Measurements from ENCODE around the gene DHX58. TPM values are rescaled to one million over a fixed set of nuclear protein-coding genes. Genes with fewer than 3 reads are reported as not detected.
A peak's percentile ranks its signal among the peaks of the same experiment; 100 is the strongest.

The DHX58 gene
- total and polyA plus RNA-seq, 10 of the 15 experiments (the other 5 are each of a cell fraction or from before 2014, with no cell fraction given): 3.5 to 69.8 (median 16.4) TPM

GRCh38 chr17:42119301-42119700 lies 6.8 kb upstream of the DHX58 start:
- ChIA-PET RAD21 (ENCODE audit: unreplicated experiment) (interaction anchor here (1.1 to 4.7 kb wide), 7 partner anchors 54 to 287 kb away, joined by 4 to 78 read pairs (median 7); partner anchors contain the start of gene KCNH4), POLR2A (interaction anchor here (0.5 to 3.0 kb wide), 8 partner anchors 35 to 174 kb away, joined by 3 to 15 read pairs (median 6); partner anchors contain the start of genes CNP and KCNH4), CTCF (interaction anchor here (0.6 to 7.1 kb wide), 18 partner anchors 8 to 444 kb away, joined by 3 to 138 read pairs (median 5); partner anchors contain the start of genes CNP, KCNH4, NKIRAS2 and RAB5C), SMC1A (ENCODE audit: uncharacterized antibody, unreplicated experiment) (interaction anchor here (1.1 to 5.2 kb wide), 8 partner anchors 11 to 155 kb away, joined by 3 to 53 read pairs (median 6); partner anchors contain the start of genes CNP, KCNH4 and NKIRAS2)
- 85% methylated on average over 18 of the region's 18 CpGs for WGBS (ENCODE audit: insufficient coverage, insufficient replicate concordance, low lambda C conversion rate, missing lambda C conversion rate)
- Histone ChIP-seq H3K4me1 (ENCODE audit: control insufficient read depth, insufficient read depth, low read length) (peaks cover 17% of the 10 kb centered on the region), H3K4me2 (ENCODE audit: control insufficient read depth, insufficient read depth) (no peak overlapping the region; the same call in 1 of the 2 replicates), H3K79me2 (ENCODE audit: control insufficient read depth, insufficient read depth, low read length) (peaks cover 2% of the 10 kb centered on the region; the same call in 1 of the 2 replicates), H3K36me3 (ENCODE audit: control insufficient read depth in 2 of 2, insufficient read depth in 2 of 2, low read length in 1 of 2) (peaks cover 6 to 8% of the 10 kb centered on the region in 2 experiments; a peak in 3 of 4 replicates), H3K4me3 (no peak overlapping the region), H3K9me3 (replicated peaks; ENCODE audit: control insufficient read depth, insufficient read depth, low read length) (no peaks in the 10 kb centered on the region; the same call in 2 of the 3 replicates), H2AFZ (ENCODE audit: control insufficient read depth, low read depth, low read length) (no peak overlapping the region), H3K9ac (ENCODE audit: control insufficient read depth, insufficient read depth, low read length) (no peak overlapping the region), H3K27ac (ENCODE audit: control insufficient read depth, insufficient read depth) (no peak overlapping the region), H4K20me1 (ENCODE audit: control insufficient read depth, insufficient read depth) (no peaks in the 10 kb centered on the region), H3K27me3 (replicated peaks in 1 of 2; ENCODE audit: control insufficient read depth in 2 of 2, insufficient read depth in 2 of 2, low read length in 1 of 2) (no peaks in the 10 kb centered on the region)
- DNase-seq (ENCODE audit: low read depth, low spot score) (no peak), FAIRE-seq (no peak), ATAC-seq (no peak)
- TF ChIP-seq PAX8 (IDR thresholded peaks at IDR 0.05): no peak
- TF ChIP-seq, protein P1, sequence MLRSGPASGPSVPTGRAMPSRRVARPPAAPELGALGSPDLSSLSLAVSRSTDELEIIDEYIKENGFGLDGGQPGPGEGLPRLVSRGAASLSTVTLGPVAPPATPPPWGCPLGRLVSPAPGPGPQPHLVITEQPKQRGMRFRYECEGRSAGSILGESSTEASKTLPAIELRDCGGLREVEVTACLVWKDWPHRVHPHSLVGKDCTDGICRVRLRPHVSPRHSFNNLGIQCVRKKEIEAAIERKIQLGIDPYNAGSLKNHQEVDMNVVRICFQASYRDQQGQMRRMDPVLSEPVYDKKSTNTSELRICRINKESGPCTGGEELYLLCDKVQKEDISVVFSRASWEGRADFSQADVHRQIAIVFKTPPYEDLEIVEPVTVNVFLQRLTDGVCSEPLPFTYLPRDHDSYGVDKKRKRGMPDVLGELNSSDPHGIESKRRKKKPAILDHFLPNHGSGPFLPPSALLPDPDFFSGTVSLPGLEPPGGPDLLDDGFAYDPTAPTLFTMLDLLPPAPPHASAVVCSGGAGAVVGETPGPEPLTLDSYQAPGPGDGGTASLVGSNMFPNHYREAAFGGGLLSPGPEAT (IDR thresholded peaks at IDR 0.05; ENCODE audit: low read depth): no peak
- no peak for TF ChIP-seq CBFB (IDR thresholded peaks at IDR 0.05; ENCODE audit: low read depth)
- TF ChIP-seq GABPA (IDR thresholded peaks at IDR 0.05; ENCODE audit: low read depth): no peak
- no peak for TF ChIP-seq BACH1 (IDR thresholded peaks at IDR 0.05; ENCODE audit: borderline replicate concordance)
- TF ChIP-seq SREBF2 (IDR thresholded peaks at IDR 0.05; ENCODE audit: low read length): no peak
- TF ChIP-seq ZNF274 (IDR thresholded peaks at IDR 0.05; ENCODE audit: insufficient read depth, insufficient read length): no peak
- in situ Hi-C loops (cut with MboI) (no loop called here), intact Hi-C loops (cut with micrococcal nuclease; ENCODE audit: unreplicated experiment) (no loop called here)
- TSS peak; percentile 77 for BruUV-seq (replicated peaks)
